KMS-11 (cell line): ENCODE results near the gene LMOD2.

Experiments
- H2AFZ ChIP-seq: fragments of 200-600 bp; sonication (generic); 2 replicates; pipeline ENCODE4 v1.6.1; 2016; ENCODE audit warnings: antibody characterized with exemption, mixed run types, low read depth
- H3K27ac ChIP-seq: fragments of 200-600 bp; sonication (generic); 2 replicates; pipeline ENCODE4 v1.6.1; 2016; ENCODE audit warnings: mild to moderate bottlenecking, mixed run types
- H3K27me3 ChIP-seq: fragments of 200-600 bp; sonication (generic); 2 replicates; pipeline ENCODE4 v1.6.1; 2017; ENCODE audit warnings: mild to moderate bottlenecking, low read depth, mixed run types, moderate library complexity; ENCODE audit not compliant: insufficient read depth
- H3K36me3 ChIP-seq: fragments of 200-600 bp; sonication (generic); 2 replicates; pipeline ENCODE4 v1.6.1; 2017; ENCODE audit warnings: mild to moderate bottlenecking, mixed run types; ENCODE audit not compliant: insufficient read depth
- H3K4me1 ChIP-seq: fragments of 200-600 bp; sonication (generic); 2 replicates; pipeline ENCODE4 v1.6.1; 2016; ENCODE audit warnings: mild to moderate bottlenecking, low read depth, mixed run types; ENCODE audit not compliant: poor library complexity, severe bottlenecking
- H3K4me2 ChIP-seq: fragments of 200-600 bp; sonication (generic); 2 replicates; pipeline ENCODE4 v1.7.0; 2016; ENCODE audit warnings: mild to moderate bottlenecking, mixed run types
- H3K4me3 ChIP-seq: fragments of 200-600 bp; sonication (generic); IDR thresholded peaks from 2 replicates; pipeline ENCODE4 v1.6.1; 2017; ENCODE audit warnings: low read depth, low read length, mixed read lengths; ENCODE audit not compliant: insufficient read depth
- H3K79me2 ChIP-seq: fragments of 200-600 bp; sonication (generic); 2 replicates; pipeline ENCODE4 v1.6.1; 2016; ENCODE audit warnings: low read depth, mixed run types; ENCODE audit not compliant: insufficient read depth
- H3K9ac ChIP-seq: fragments of 200-600 bp; sonication (generic); 2 replicates; pipeline ENCODE4 v1.6.1; 2016; ENCODE audit warnings: mild to moderate bottlenecking, mixed run types
- H4K20me1 ChIP-seq: fragments of 200-600 bp; sonication (generic); 2 replicates; pipeline ENCODE4 v1.6.1; 2016; ENCODE audit warnings: mild to moderate bottlenecking, mixed run types; ENCODE audit not compliant: insufficient read depth
- CTCF ChIP-seq: fragments of 200-600 bp; sonication (generic); conservative IDR thresholded peaks from 2 replicates; pipeline ENCODE4 v1.6.1; 2017; ENCODE audit warnings: low read depth, mild to moderate bottlenecking, antibody characterized with exemption, low read length, moderate library complexity, mixed read lengths

The LMOD2 gene

GRCh38 chr7:123612024-123612423 lies 43.6 kb upstream of the LMOD2 start:
- no peak overlapping the region for H3K9ac ChIP-seq
- TF ChIP-seq CTCF: no peak
- no peak overlapping the region for H3K4me3 ChIP-seq
- no peak overlapping the region for H2AFZ ChIP-seq
- H3K36me3 ChIP-seq: no peaks in the 10 kb centered on the region; the same call in 1 of the 2 replicates
- H3K79me2 ChIP-seq: no peaks in the 10 kb centered on the region
- H3K27me3 ChIP-seq: no peaks in the 10 kb centered on the region
- H3K4me1 ChIP-seq: peaks cover 20% of the 10 kb centered on the region
- H3K4me2 ChIP-seq: no peak overlapping the region
- no peaks in the 10 kb centered on the region for H4K20me1 ChIP-seq
- H3K27ac ChIP-seq: no peak overlapping the region

DNA sequence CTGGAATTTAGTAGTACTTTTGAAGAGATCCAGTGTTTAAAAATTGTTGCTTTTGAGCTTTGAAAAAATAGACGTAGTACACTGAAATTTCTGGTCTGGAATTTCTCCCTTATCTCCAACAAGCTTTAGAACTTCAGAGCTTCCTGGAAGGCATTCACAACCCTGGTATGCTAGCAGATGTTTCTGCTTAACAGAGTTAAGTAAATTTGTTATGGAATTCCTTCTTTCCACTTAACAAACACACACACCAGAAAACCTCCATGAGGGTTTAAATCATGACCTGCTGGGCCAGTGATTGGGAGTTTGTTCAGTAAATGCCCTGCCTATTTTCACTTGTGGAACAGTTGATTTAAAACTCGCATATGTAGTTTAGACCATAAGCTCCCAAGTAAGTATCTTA lies 40.3 kb upstream of the LMOD2 start:
- Histone ChIP-seq H3K4me2 (no peak overlapping the region), H3K27ac (no peak overlapping the region), H3K4me3 (no peak overlapping the region), H3K36me3 (no peaks in the 10 kb centered on the region; the same call in 1 of the 2 replicates), H4K20me1 (no peaks in the 10 kb centered on the region), H3K9ac (no peak overlapping the region), H3K79me2 (no peaks in the 10 kb centered on the region), H2AFZ (no peak overlapping the region), H3K27me3 (no peaks in the 10 kb centered on the region), H3K4me1 (peaks cover 2% of the 10 kb centered on the region)
- no peak for TF ChIP-seq CTCF

- no peaks in the 10 kb centered on the region; the same call in 1 of the 2 replicates for H3K36me3 ChIP-seq
- no peaks in the 10 kb centered on the region for H3K4me1 ChIP-seq
- H3K4me3 ChIP-seq: no peak overlapping the region
- no peak overlapping the region for H3K4me2 ChIP-seq
- no peak overlapping the region for H3K27ac ChIP-seq
- no peaks in the 10 kb centered on the region for H3K79me2 ChIP-seq
- no peaks in the 10 kb centered on the region for H3K27me3 ChIP-seq
- H2AFZ ChIP-seq: no peak overlapping the region
- H3K9ac ChIP-seq: no peak overlapping the region
- no peaks in the 10 kb centered on the region for H4K20me1 ChIP-seq
- TF ChIP-seq CTCF: no peak
Observed at GRCh38 chr7:123616223-123616622, 39.4 kb upstream of the LMOD2 start.

DNA sequence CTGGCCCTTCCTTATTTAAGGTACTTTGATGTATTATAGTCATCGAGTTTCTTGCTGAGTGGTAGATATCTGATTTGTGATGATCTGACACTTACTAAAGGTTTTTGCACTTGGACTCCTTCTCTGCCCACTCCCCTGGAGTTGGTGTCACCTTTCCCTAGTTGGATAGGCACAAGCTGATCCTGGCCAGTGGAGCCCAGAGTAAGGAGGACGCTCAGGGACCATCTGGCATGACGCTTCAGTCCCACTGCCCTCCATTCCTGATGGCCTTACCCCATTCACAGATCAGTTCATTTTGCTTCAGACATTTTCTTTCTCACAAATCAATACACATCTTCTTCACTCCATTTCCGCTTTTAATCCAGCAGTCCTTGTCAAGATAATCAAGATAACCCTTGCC lies 34.0 kb upstream of the LMOD2 start:
- TF ChIP-seq CTCF: no peak
- Histone ChIP-seq H2AFZ (no peak overlapping the region), H3K36me3 (no peaks in the 10 kb centered on the region)

More for the DNA sequence above, 34.0 kb upstream of the LMOD2 start:
- H3K79me2 ChIP-seq: no peaks in the 10 kb centered on the region
- no peaks in the 10 kb centered on the region for H3K27me3 ChIP-seq
- H3K4me3 ChIP-seq: no peak overlapping the region
- no peak overlapping the region for H3K9ac ChIP-seq
- no peak overlapping the region for H3K27ac ChIP-seq
- no peaks in the 10 kb centered on the region for H4K20me1 ChIP-seq
- H3K4me2 ChIP-seq: no peak overlapping the region
- peaks cover 4% of the 10 kb centered on the region for H3K4me1 ChIP-seq
